ENCODE data around the gene GRK1.

The GRK1 gene

GRCh38 chr13:113650731-113651148 lies 16.3 kb upstream of the GRK1 start:
- DNase-seq = no peak

GRCh38 chr13:113651511-113652403 lies 15.3 kb upstream of the GRK1 start:
- no peak for DNase-seq

DNA sequence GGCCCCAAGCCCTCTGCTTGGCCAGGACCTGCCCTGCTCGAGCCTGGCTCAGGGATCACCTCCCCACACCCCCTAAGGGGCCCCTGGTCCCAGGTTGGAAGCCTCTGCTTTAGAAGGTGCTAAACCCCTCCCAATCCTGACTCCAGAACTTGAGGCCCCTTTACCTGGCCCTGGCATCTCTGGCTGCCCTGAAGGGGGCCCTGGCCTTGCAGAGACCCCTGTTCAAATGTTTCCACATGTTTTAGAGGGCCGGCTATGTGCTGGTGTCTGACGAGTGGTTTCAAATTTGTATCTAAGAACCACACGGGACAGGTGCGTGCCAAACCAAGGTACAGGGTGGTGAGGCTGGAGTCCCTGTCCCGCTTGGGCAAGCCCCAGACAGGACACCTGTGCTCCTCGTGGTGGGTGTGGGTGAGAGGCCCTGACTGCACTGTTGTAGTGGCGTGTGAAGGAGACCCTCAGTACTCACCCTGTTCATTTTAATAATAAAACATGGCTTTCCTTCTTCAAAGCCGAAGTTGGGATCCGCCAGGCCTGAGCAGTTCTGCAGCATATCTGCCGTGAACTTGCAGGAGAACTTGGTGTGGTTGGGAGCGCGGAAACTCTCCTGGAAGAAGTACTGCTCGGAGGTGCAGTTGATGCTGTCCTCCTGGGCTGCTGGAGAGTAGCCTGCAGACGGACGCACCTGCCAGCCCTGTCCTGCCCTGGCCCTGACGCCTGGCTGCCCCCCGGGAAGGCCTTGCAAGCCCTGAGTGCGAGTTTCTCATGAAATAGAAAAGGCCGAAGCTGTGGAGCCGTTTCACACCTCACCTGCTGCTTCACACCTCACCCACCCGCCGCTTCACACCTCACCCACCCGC lies 14.4 kb upstream of the GRK1 start:
- DNase-seq = no peak

GRCh38 chr13:113653264-113654174 lies 13.5 kb upstream of the GRK1 start:
- no peak for DNase-seq

GRCh38 chr13:113654175-113654560 lies 12.9 kb upstream of the GRK1 start:
- no peak for DNase-seq

DNA sequence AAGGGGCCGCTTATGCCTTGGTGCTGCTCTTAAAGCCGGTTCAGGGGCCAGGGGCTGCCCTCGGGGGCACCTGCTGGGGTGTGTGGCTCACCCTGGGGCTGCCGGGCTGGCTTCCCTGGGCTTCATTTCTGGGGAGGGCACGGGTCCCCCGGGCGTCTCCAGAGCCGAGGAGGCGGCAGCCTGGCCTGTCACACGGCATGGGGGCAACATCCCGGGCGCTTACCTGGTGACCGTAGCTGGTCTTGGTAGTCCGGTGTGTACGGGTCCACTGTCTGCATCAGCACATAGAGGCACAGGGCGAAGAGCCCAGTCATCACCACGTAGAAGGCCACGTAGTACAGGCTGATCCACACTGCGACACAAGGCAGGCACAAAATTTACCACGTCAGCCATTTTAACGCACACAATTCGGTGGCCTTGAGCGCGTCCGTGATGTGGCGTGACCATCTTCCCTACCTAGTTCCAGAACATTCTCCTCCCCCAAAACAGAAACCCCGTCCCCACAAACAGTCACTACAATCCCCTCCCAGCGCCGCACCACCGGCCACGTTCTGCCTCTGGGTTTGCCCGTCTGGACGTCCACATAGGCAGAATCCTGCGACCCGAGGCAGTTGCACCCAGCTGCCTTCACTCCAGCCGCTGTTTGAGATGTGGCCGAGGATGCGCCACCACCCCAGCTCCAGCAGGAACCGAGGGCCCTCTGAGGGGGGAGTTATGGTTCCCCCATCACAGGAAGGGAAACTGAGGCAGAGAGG lies 12.3 kb upstream of the GRK1 start:
- DNase-seq = no peak

- DNase-seq = no peak
Observed at GRCh38 chr13:113655346-113656002, 11.5 kb upstream of the GRK1 start.

DNA sequence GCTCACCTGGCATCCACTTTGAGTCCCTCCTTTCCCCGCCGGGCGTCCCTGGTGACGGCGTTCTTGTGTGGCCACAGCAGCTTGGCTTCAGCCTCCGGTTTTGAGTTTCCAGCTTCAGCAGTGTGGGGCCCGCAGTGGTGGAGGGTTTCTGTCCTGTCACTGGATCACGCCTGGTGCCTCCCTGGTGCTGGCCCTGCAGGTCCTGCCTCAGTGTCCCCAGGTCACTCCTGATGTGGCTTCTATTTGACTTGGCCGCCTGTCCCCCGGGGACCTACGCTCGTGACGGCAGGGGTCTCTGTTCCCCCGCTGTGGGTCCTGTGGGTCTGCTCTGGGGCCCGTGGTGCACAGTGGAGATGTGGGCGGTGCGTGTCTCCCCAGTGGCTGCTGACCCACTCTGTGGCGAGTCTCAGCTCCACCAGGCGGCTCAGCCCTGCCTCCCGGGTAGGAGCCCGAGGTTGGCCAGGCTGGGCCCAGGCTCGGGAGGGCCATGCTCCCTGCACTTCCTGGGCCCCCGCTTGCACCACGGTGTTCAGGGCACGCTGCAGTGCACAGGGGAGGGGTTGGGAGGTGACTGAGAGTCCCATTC lies 10.9 kb upstream of the GRK1 start:
- no peak for DNase-seq

DNA sequence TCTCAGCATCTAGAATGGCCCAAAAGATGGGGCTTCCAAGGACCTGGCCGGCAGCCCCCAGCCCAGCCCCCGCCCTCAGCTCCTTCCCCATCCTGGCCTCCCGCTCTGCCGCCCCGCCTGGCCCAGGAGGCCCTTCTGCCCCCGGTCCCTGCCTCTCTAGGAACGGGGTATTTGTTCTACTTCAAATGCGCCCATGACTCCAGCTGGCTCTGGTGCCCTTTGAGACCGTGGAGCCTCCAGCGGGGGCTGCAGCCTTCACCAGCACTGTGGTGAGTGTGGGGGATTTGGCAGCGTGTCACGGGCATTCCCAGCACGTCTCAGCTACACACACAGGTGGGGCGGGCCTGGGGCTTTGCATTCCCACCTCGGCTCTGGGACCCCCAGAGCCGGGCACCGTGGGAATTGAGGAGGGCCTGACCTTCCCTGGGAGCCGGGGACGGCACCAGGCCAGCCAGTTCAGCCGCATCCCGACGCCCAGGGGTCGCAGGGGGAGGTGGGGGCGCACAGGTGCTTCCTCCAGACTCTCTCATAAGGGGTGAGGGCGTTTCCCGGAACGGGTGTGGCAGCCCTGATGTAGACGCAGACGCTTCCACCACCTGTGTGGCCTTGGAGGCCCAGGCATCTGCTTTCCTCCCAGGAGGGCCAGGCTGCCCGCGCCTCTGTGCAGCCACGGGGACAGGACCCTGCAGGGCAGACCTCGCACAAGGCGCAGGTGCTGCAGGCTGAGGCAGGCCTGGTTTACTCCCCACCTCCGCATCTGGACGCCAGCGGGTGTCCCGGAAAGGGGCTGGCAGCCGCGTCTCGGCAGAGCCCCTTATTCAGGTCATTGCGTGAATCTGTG lies 10.0 kb upstream of the GRK1 start:
- DNase-seq = no peak

GRCh38 chr13:113657851-113658741 lies 8.9 kb upstream of the GRK1 start, which contains the start of gene ATP4B:
ATP4B (minus strand) TSS chr13:113658198; CDS start chr13:113658144, 54 bp downstream.
- no peak for DNase-seq

DNA sequence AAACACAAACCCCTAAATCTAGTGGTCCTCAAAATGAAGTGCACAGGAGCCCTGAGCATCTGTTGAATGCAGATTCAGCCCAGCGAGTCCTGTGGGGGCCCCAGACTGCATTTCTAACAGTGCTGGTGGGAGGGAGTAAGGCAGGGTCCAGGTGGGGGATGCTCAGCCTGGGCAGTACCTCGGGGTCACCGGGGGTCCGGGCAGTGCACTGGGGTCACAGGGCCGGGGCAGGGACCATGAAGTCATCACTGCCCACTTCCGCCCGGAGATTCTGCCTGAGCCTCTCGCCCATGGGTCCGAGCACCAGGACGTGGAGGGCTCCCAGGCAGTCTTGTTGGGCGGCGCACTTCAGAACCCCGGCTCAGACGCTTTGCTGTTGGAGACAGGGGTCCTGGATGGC lies 8.2 kb upstream of the GRK1 start:
- no peak for DNase-seq

DNA sequence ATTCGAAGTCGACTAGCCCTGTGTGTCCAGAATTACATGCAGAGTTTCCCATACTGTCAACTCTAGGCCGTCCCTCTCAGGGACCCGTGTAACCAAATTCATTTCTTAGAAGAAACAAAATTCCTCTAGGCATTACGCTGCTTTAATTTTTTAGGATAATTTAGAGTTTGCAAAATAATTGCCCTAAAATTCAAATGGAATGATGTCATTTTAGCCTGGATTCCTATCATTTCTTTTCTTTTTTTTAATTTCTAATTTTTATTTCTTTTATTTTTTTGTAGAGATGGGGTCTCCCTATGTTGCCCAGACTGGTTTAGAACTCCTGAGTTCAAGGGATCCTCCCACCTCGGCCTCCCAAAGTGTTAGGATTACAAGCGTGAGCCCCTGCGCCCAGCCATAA lies 7.7 kb upstream of the GRK1 start:
- no peak for DNase-seq

DNA sequence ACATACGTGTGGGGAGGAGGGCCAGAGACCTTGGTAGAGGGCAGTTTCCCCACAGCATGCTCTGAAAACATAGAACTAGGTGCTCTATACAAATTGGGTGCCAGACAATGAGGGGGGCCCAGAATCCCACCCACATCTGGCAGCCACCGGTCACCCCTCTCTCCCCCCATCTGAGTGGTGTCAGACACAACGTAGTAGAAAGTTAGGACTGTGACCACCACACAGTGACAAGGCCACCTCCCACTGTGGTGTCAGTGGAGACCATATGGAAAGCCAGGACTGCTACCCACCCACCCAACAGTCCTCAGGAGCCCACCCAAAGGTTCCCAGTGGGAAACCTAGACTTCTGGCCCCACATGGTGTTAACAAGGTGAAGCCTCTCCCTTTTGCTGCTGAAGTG lies 7.0 kb upstream of the GRK1 start:
- no peak for DNase-seq

DNA sequence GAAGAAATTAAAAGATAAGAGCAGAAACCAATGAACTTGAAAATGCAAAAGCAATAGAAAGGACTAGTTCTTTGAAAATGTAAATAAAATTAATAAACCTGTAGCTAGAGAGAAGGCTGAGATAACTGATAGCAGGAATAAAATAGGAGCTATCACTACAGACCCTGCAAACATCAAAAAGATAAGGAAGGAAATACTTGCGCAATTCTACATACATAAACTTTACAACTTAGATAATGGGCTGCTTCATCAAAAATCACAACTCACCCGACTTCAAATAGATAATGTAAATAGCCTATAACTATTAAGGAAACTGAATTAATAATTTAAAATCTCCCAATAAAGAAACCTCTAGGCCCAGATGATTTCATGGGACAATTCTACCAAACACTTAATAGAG lies 5.5 kb upstream of the GRK1 start:
- DNase-seq = no peak

GRCh38 chr13:113663934-113664333 lies 3.1 kb upstream of the GRK1 start:
- no peak for DNase-seq

- DNase-seq = no peak
Observed at GRCh38 chr13:113664751-113665596, 2.0 kb upstream of the GRK1 start.

GRCh38 chr13:113665597-113666328 lies 1.3 kb upstream of the GRK1 start:
- no peak for DNase-seq

Measured in hippocampal formation (tissue), 2 donors.